Mucosa of stomach (tissue), 1 donor: Measurements from ENCODE around the gene APOC4.
"Not testable (repeated sequence)": the region's sequence is repeated elsewhere in the genome, so short reads cannot be mapped to it uniquely, and the experiment has no call there.

Experiments used
- H3K27me3 ChIP-seq: one replicate; pipeline ENCODE4 v1.7.0; 2013; ENCODE audit warnings: mild to moderate bottlenecking, low read length; ENCODE audit not compliant: control insufficient read depth, insufficient read depth
- H3K36me3 ChIP-seq: one replicate; pipeline ENCODE4 v1.7.0; 2013; ENCODE audit warnings: low read length; ENCODE audit not compliant: control insufficient read depth, insufficient read depth
- H3K4me1 ChIP-seq: one replicate; pipeline ENCODE4 v1.7.0; 2013; ENCODE audit warnings: mild to moderate bottlenecking, low read length; ENCODE audit not compliant: control insufficient read depth, insufficient read depth
- H3K4me3 ChIP-seq: one replicate; pipeline ENCODE4 v1.7.0; 2013; ENCODE audit warnings: low read length
- H3K9ac ChIP-seq: one replicate; pipeline ENCODE4 v1.7.0; 2013; ENCODE audit warnings: mild to moderate bottlenecking, low read length, moderate library complexity
- H3K9me3 ChIP-seq: one replicate; pipeline ENCODE4 v1.7.0; 2013; ENCODE audit warnings: mild to moderate bottlenecking, low read length, moderate library complexity; ENCODE audit not compliant: control insufficient read depth
- donor health status: Pancreatic carcinoma.

Gene APOC4

DNA sequence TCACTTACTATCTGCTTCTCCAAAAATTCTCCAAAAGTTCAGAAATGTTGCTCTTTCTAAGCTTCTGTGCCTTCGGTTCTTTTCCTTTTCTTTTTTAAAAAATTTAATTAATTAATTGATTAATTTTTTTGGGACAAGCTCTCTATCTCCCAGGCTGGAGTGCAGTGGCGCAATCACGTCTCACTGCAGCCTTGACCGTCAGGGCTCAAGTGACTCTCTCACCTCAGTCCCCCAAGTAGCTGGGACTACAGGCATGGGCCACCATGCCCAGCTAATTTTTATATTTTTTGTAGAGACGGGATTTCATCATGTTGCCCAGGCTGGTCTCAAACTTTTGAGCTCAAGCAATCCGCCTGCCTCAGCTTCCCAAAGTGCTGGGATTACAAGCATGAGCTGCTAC lies 29.4 kb downstream of the APOC4 start:
- H3K9me3 ChIP-seq, H3K27me3 ChIP-seq, H3K4me3 ChIP-seq, H3K4me1 ChIP-seq, H3K9ac ChIP-seq: not testable (repeated sequence)
- H3K36me3 ChIP-seq, result peaks cover 19% of the 10 kb centered on the region

DNA sequence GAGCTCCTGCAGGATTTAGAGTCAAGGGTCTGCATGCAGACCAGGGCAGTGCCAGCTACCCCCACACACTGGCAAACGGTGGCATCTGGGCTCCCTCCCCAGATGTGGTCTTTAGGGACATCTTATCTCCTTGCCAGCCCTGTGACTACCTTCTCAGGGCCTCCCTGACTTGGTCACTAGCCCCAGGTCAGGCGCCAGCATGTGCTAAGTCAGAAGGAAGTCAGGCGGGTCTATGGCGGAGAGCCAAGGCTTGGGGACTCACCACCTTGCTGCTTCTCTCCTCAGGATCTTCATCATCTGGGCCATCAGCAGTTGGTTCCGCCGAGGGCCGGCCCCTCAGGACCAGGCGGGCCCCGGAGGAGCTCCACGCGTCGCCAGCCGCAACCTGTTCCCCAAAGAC lies 30.8 kb downstream of the APOC4 start:
- H3K9ac ChIP-seq, result no peak overlapping the region
- no peak overlapping the region for H3K4me3 ChIP-seq
- no peaks in the 10 kb centered on the region for H3K9me3 ChIP-seq
- peaks cover 32% of the 10 kb centered on the region for H3K36me3 ChIP-seq
- no peaks in the 10 kb centered on the region for H3K4me1 ChIP-seq
- H3K27me3 ChIP-seq, result no peaks in the 10 kb centered on the region

DNA sequence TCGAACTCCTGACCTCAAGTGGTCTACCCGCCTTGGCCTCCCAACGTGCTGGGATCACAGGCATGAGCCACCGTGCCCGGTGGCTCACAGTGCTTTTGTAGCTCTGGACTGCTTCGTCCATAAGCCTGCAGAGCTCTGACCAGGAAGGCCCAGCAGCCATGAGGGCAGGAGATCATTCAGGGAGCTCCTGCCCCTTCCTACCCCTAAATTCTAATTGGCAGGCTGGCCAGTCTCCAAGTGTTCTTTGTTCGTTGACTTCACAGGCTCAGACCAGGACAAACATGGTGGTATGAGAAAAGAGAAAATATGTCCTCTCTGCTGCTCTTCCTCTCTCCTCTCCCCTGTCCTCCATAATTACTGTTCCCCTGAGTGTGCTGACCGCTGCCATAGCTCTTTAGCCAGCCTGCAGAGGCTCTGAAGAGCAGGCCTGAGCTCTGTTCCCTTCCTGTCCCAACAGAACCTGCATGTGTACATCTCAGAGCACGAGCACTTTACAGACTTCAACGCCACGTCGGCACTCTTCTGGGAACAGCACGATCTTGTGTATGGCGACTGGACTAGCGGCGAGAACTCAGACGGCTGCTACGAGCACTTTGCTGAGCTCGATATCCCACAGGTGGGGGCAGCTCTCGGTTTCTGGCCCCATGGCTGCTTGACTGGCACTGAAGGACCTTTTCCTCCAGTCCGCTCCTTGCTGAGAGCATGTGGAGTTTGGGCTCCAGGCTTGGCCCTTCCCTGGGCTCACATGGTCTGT lies 32.1 kb downstream of the APOC4 start:
- H3K27me3 ChIP-seq, result no peaks in the 10 kb centered on the region
- H3K9me3 ChIP-seq, result no peaks in the 10 kb centered on the region
- no peak overlapping the region for H3K4me3 ChIP-seq
- no peak overlapping the region for H3K9ac ChIP-seq
- H3K36me3 ChIP-seq, result peaks cover 33% of the 10 kb centered on the region
- no peaks in the 10 kb centered on the region for H3K4me1 ChIP-seq

DNA sequence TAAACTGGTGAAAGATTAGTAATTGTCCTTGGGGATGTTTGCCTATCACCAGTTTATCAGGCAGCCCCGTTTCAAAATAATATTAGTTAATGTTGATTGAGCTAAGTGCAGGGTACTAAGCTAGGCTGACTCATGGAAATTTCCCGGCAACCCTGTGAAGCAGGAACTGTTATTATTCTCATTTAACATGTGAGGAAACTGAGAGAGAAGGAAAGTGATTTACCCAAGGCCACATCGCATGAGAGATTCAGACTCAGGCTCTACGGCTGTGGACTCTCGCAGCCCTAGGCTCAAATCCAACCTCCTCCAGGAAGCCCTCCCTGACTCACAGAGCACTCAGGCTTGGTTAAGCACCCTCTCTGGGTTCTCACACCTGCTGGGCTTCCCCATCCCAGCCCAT lies 32.8 kb downstream of the APOC4 start:
- H3K9ac ChIP-seq, result no peak overlapping the region
- no peak overlapping the region for H3K4me3 ChIP-seq
- peaks cover 37% of the 10 kb centered on the region for H3K36me3 ChIP-seq
- H3K27me3 ChIP-seq, result no peaks in the 10 kb centered on the region
- H3K9me3 ChIP-seq, result no peaks in the 10 kb centered on the region
- no peaks in the 10 kb centered on the region for H3K4me1 ChIP-seq

DNA sequence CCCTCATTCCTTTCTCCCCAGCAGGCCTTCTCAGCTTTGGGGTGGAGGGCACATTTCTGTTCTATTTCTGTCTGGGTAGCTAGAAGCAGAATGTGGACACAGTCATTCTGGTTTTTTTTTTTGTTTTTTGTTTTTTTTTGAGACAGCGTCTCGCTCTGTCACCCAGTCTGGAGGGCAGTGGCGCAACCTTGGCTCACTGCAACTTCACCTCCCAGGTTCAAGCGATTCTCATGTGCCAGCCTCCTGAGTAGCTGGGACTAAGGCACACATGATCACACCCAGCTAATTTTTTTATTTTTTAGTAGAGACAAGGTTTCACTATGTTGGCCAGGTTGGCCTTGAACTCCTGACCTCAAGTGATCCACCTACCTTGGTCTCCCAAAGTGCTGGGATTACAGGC lies 33.4 kb downstream of the APOC4 start:
- H3K27me3 ChIP-seq, result no peaks in the 10 kb centered on the region
- H3K4me3 ChIP-seq, result no peak overlapping the region
- H3K9ac ChIP-seq, result no peak overlapping the region
- no peaks in the 10 kb centered on the region for H3K4me1 ChIP-seq
- H3K36me3 ChIP-seq, result peaks cover 39% of the 10 kb centered on the region
- H3K9me3 ChIP-seq, result no peaks in the 10 kb centered on the region

DNA sequence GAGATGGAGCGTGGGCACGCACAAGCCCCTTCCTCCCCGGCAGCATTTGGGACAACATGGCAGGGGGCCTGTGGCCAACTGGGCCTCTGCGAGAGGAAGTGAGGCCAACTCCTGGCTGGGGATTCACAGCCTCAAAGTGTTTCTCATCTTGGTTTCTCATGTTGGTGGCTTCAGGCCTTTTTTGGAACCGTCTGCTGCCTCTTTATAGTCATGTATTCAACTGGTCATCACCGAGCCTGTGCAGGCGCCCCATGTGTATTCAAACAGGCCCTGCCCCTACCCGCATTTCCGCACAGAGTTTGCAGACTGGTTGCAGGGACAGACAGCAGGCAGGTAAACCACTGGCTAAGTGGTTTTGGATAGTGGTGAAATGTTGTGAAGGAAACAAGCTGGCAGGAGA lies 42.0 kb downstream of the APOC4 start:
- Histone ChIP-seq H3K36me3 (peaks cover 6% of the 10 kb centered on the region), H3K9ac (no peak overlapping the region), H3K9me3 (no peaks in the 10 kb centered on the region), H3K4me1 (no peaks in the 10 kb centered on the region), H3K27me3 (no peaks in the 10 kb centered on the region), H3K4me3 (no peak overlapping the region)

DNA sequence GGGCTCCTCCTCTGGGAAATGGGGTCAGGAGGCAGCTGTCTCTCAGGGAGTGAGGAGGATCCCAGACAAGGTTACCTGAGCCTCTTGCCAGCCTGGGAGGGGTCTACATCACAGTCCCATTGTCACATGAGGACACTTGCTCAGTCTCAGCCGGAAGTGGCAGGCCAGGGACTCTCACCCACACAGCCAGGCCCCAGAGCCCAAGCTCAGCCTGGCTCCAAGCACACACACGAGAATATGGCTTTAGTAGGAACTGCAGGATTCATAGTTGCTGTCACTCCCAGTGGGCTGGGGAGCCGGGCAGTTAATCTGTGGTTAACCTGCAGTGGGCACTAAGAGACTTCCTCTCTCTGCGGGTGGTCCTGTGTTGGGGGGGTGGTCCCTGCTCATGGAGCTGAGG lies 43.4 kb downstream of the APOC4 start:
- Histone ChIP-seq H3K27me3 (no peaks in the 10 kb centered on the region), H3K9ac (no peak overlapping the region), H3K4me3 (no peak overlapping the region), H3K36me3 (no peaks in the 10 kb centered on the region), H3K9me3 (no peaks in the 10 kb centered on the region), H3K4me1 (no peaks in the 10 kb centered on the region)

DNA sequence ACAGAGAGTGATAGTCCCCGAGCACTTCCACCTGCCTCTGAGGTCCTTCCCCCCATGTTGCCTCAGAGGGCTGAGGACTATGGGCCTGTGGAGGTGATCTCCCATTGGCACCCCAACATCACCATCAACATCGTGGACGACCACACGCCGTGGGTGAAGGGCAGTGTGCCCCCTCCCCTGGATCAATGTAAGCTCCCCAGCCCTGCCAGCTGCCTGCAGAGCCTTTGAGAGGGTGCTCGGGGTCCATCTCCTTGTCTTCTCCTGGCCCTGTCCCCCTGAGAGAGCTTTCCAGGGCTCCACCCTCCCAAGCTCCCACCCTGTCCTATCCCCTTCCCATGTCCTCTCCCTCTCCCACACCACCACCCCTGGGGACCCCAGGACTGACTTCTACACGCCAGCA lies 44.4 kb downstream of the APOC4 start:
- no peaks in the 10 kb centered on the region for H3K9me3 ChIP-seq
- H3K27me3 ChIP-seq, result no peaks in the 10 kb centered on the region
- no peaks in the 10 kb centered on the region for H3K4me1 ChIP-seq
- H3K36me3 ChIP-seq, result no peaks in the 10 kb centered on the region
- H3K4me3 ChIP-seq, result no peak overlapping the region
- no peak overlapping the region for H3K9ac ChIP-seq

DNA sequence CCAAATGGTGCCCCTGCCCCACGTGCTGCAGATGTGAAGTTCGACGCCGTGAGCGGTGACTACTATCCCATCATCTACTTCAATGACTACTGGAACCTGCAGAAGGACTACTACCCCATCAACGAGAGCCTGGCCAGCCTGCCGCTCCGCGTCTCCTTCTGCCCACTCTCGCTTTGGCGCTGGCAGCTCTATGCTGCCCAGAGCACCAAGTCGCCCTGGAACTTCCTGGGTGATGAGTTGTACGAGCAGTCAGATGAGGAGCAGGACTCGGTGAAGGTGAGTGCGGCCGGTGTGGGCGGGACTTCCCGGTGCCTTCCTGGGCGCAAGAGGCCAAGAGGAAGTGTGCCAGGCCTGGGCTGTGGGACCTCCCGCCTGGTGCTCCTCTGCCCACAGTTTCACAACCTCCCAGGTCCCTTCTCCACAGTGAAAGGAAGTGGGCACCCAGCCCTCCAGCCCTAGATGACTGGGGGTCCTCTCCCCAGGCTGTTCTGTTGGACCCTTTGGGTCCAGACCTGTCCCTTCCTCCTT lies 45.2 kb downstream of the APOC4 start:
- Histone ChIP-seq H3K36me3 (no peaks in the 10 kb centered on the region), H3K4me1 (no peaks in the 10 kb centered on the region), H3K9ac (no peak overlapping the region), H3K9me3 (no peaks in the 10 kb centered on the region), H3K27me3 (no peaks in the 10 kb centered on the region), H3K4me3 (no peak overlapping the region)

DNA sequence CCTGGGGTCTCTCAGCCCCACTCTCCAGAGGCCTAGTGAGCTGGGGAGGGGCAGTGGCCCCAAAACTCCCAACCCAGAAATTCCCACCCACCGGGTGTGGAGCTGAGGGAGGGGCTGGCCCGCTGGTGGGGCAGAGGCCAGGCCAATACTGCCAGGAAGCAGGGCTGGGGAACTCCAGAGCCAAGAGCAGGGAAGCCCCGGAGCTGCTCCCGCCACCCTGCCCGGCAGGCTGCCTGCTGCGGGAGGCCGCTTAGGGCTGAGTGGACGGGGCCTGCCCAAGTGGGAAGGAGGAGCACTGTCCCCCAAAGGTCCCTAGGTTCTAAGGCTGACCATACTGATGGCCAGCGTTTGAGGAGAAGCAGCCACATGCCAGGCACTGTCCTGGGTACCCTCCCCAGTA lies 46.2 kb downstream of the APOC4 start:
- H3K9me3 ChIP-seq, result no peaks in the 10 kb centered on the region
- H3K4me3 ChIP-seq, result no peak overlapping the region
- no peaks in the 10 kb centered on the region for H3K4me1 ChIP-seq
- H3K9ac ChIP-seq, result no peak overlapping the region
- no peaks in the 10 kb centered on the region for H3K36me3 ChIP-seq
- H3K27me3 ChIP-seq, result no peaks in the 10 kb centered on the region

DNA sequence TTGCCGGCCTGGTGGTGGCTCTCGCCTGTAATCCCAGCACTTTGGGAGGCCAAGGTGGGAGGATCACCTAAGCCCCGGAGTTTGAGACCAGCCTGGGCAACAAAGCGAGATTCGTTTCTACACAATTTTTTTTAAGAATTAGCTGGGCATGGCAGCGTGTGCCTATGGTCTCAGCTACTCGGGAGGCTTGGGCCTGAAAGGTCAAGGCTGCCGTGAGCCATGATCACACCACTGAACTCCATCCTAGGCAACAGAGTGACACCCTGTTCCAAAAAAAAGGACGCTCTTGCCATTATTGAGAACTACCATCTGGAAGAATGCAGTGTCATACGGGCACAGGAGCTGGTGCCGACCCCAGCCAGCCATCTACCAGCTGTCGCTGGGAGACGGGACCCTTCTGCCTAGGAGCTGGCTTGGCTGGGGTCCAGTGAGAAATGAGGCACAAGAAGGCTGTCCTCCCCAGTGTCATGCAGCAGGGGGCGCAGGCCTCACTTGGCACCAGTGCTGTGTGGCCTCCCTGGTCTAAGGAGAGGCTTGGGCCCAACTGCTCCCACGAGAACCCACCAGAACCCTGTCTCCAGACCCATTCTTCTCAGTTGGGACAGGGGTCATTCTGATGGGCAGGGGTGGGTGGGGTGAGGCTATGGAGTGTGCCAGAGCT lies 47.0 kb downstream of the APOC4 start:
- H3K36me3 ChIP-seq, result no peaks in the 10 kb centered on the region
- no peaks in the 10 kb centered on the region for H3K27me3 ChIP-seq
- no peak overlapping the region for H3K9ac ChIP-seq
- H3K9me3 ChIP-seq, result no peaks in the 10 kb centered on the region
- no peaks in the 10 kb centered on the region for H3K4me1 ChIP-seq
- H3K4me3 ChIP-seq, result no peak overlapping the region

DNA sequence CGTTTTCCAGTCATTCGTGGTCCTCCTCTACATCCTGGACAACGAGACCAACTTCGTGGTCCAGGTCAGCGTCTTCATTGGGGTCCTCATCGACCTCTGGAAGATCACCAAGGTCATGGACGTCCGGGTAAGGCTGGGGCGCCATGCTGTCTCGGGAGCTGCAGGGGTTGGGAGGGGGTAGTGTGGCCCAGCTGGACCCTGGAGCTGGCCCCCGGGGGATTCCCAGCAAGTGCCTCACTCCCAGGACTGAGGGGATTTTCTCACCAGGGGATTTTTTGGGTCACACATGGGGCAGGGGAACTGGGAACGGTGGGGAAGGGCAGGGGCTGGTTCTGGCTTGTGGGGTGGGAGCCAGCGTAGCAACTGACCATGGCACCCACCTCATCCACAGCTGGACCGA lies 48.4 kb downstream of the APOC4 start:
- Histone ChIP-seq H3K9me3 (no peaks in the 10 kb centered on the region), H3K4me3 (no peak overlapping the region), H3K36me3 (no peaks in the 10 kb centered on the region), H3K9ac (no peak overlapping the region), H3K27me3 (no peaks in the 10 kb centered on the region), H3K4me1 (no peaks in the 10 kb centered on the region)
